SH-SY5Y (cell line): Measurements from ENCODE around the gene NOC2L.

ENCODE experiments used
- GATA2 ChIP-seq: IDR thresholded peaks from 2 replicates; pipeline ENCODE4 v1.6.1; 2011; ENCODE audit warnings: mild to moderate bottlenecking, low read depth, low read length
- GATA3 ChIP-seq: IDR thresholded peaks from 2 replicates; pipeline ENCODE4 v1.6.1; 2011; ENCODE audit warnings: low read depth, mild to moderate bottlenecking, low read length, moderate library complexity

DNA sequence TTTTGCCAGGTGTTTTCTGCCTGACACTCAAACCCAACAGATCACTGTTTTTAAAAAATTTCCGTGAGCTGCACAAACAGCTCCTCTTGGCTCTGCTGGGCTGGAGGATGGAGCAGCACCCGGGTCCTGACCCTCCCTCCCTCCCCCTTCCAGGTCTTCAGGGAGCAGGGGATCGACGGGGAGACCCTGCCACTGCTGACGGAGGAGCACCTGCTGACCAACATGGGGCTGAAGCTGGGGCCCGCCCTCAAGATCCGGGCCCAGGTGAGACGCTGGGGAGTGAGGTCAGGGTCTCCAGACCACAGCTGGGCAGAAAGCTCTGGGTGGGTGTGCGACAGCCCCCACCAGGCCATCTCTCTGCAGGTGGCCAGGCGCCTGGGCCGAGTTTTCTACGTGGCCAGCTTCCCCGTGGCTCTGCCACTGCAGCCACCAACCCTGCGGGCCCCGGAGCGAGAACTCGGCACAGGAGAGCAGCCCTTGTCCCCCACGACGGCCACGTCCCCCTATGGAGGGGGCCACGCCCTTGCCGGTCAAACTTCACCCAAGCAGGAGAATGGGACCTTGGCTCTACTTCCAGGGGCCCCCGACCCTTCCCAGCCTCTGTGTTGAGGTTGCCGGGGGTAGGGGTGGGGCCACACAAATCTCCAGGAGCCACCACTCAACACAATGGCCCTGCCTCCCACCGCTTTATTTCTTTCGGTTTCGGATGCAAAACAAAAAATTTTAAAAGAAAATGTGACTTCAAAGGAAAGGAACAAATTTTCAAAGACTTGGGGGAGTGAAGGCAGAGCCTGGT lies 15.3 kb downstream of the NOC2L start:
- no peak for TF ChIP-seq GATA3
- no peak for TF ChIP-seq GATA2
